H9 (cell line): ENCODE data around the gene ATXN10. TPM values are rescaled to one million over a fixed set of nuclear protein-coding genes. Genes with fewer than 3 reads are reported as not detected.
A peak's percentile ranks its signal among the peaks of the same experiment; 100 is the strongest.

Source experiments
- DNase-seq: peaks from one replicate; pipeline ENCODE4 v3.0.0-alpha.2; 2017
- H2AFZ ChIP-seq: one replicate; pipeline ENCODE4 v1.6.1; 2013; ENCODE audit warnings: mild to moderate bottlenecking, low read length, control low read depth, moderate library complexity
- H2AK5ac ChIP-seq: 2 replicates; pipeline ENCODE4 v1.6.1; 2013; ENCODE audit warnings: low read length, control low read depth, mixed read lengths; ENCODE audit not compliant: insufficient read length
- H2BK120ac ChIP-seq: one replicate; pipeline ENCODE4 v1.6.1; 2013; ENCODE audit warnings: low read depth, mild to moderate bottlenecking, low read length, control low read depth, inconsistent platforms; ENCODE audit not compliant: poor library complexity, severe bottlenecking
- H2BK12ac ChIP-seq: 2 replicates; pipeline ENCODE4 v1.6.1; 2013; ENCODE audit warnings: low read length, control low read depth, mixed read lengths, low read depth; ENCODE audit not compliant: insufficient read length
- H2BK15ac ChIP-seq: 2 replicates; pipeline ENCODE4 v1.6.1; 2013; ENCODE audit warnings: low read depth, low read length, control low read depth
- H2BK20ac ChIP-seq: one replicate; pipeline ENCODE4 v1.6.1; 2013; ENCODE audit warnings: low read depth, mild to moderate bottlenecking, low read length, control low read depth, inconsistent platforms; ENCODE audit not compliant: poor library complexity, severe bottlenecking
- H2BK5ac ChIP-seq: 2 replicates; pipeline ENCODE4 v1.6.1; 2013; ENCODE audit warnings: low read length, control low read depth, mixed read lengths; ENCODE audit not compliant: insufficient read length
- H3K14ac ChIP-seq: 2 replicates; pipeline ENCODE4 v1.6.1; 2013; ENCODE audit warnings: low read length, control low read depth; ENCODE audit not compliant: insufficient read depth
- H3K18ac ChIP-seq: 2 replicates; pipeline ENCODE4 v1.6.1; 2013; ENCODE audit warnings: low read depth, mild to moderate bottlenecking, mixed read lengths, low read length, control low read depth; ENCODE audit not compliant: insufficient read length
- H3K23ac ChIP-seq: 2 replicates; pipeline ENCODE4 v1.6.1; 2013; ENCODE audit warnings: low read length, control low read depth, mixed read lengths, low read depth; ENCODE audit not compliant: insufficient read length
- H3K23me2 ChIP-seq: 2 replicates; pipeline ENCODE4 v1.6.1; 2013; ENCODE audit warnings: low read depth, mild to moderate bottlenecking, mixed read lengths, low read length, control low read depth; ENCODE audit not compliant: insufficient read length, poor library complexity, severe bottlenecking
- H3K27ac ChIP-seq: 2 replicates; pipeline ENCODE4 v1.5.1; 2013; ENCODE audit warnings: low read length, control low read depth, mixed read lengths, low read depth; ENCODE audit not compliant: insufficient read length
- H3K27me3 ChIP-seq: 2 replicates; pipeline ENCODE4 v1.6.1; 2013; ENCODE audit warnings: low read length, control low read depth, inconsistent platforms; ENCODE audit not compliant: insufficient read depth
- H3K4ac ChIP-seq: 2 replicates; pipeline ENCODE4 v1.6.1; 2013; ENCODE audit warnings: low read depth, mild to moderate bottlenecking, control low read depth, inconsistent platforms, low read length, moderate library complexity
- H3K4me1 ChIP-seq: 2 replicates; pipeline ENCODE4 v1.6.1; 2013; ENCODE audit warnings: low read length, control low read depth, inconsistent platforms; ENCODE audit not compliant: insufficient read depth
- H3K4me2 ChIP-seq: 2 replicates; pipeline ENCODE4 v1.6.1; 2013; ENCODE audit warnings: low read length, control low read depth, mixed read lengths; ENCODE audit not compliant: insufficient read length, insufficient read depth
- H3K56ac ChIP-seq: 2 replicates; pipeline ENCODE4 v1.6.1; 2013; ENCODE audit warnings: low read depth, mild to moderate bottlenecking, mixed read lengths, low read length, control low read depth; ENCODE audit not compliant: insufficient read length
- H3K79me1 ChIP-seq: 2 replicates; pipeline ENCODE4 v1.6.1; 2013; ENCODE audit warnings: low read depth, mild to moderate bottlenecking, moderate library complexity, low read length, control low read depth, inconsistent platforms; ENCODE audit not compliant: insufficient read depth, poor library complexity, severe bottlenecking
- H3K79me2 ChIP-seq: 2 replicates; pipeline ENCODE4 v1.6.1; 2013; ENCODE audit warnings: low read length, control low read depth, inconsistent platforms; ENCODE audit not compliant: insufficient read depth
- H3K9ac ChIP-seq: 2 replicates; pipeline ENCODE4 v1.6.1; 2013; ENCODE audit warnings: low read length, control low read depth, mixed read lengths; ENCODE audit not compliant: insufficient read length; ENCODE audit errors: extremely low read depth
- H3K9me3 ChIP-seq: one replicate; pipeline ENCODE4 v1.6.1; 2013; ENCODE audit warnings: low read depth, low read length, inconsistent platforms; ENCODE audit not compliant: control insufficient read depth
- H3T11ph ChIP-seq: one replicate; pipeline ENCODE4 v1.6.1; 2013; ENCODE audit warnings: mild to moderate bottlenecking, low read length, control low read depth, inconsistent platforms
- H4K20me1 ChIP-seq: one replicate; pipeline ENCODE4 v1.6.1; 2013; ENCODE audit not compliant: control insufficient read depth, insufficient read length, insufficient read depth
- H4K5ac ChIP-seq: 2 replicates; pipeline ENCODE4 v1.6.1; 2013; ENCODE audit warnings: low read depth, mild to moderate bottlenecking, mixed read lengths, low read length, control low read depth; ENCODE audit not compliant: insufficient read length
- H4K8ac ChIP-seq: replicated peaks from 2 replicates; pipeline ENCODE4 v1.6.1; 2013; ENCODE audit warnings: low read length, control low read depth, mixed read lengths, low read depth; ENCODE audit not compliant: insufficient read length
- H4K91ac ChIP-seq: 2 replicates; pipeline ENCODE4 v1.6.1; 2013; ENCODE audit warnings: low read depth, mild to moderate bottlenecking, moderate library complexity, mixed read lengths, low read length, control low read depth; ENCODE audit not compliant: insufficient read length
- H3K27ac Mint-ChIP-seq, 3 experiments: 2 replicates in 2 of 3; 3 replicates in 1 of 3; pipeline ENCODE4 v1.8.0; 2020 to 2021; ENCODE audit warnings: mixed read lengths in 3 of 3, mild to moderate bottlenecking in 1 of 3, moderate library complexity in 1 of 3
- H3K27me3 Mint-ChIP-seq: 2 replicates; pipeline ENCODE4 v1.8.0; 2021; ENCODE audit warnings: low read depth, mild to moderate bottlenecking, moderate library complexity, mixed read lengths
- H3K36me3 Mint-ChIP-seq, 3 experiments: 2 replicates in 2 of 3; 3 replicates in 1 of 3; pipeline ENCODE4 v1.8.0; 2020 to 2021; ENCODE audit warnings: low read depth in 3 of 3, mixed read lengths in 3 of 3; ENCODE audit not compliant: insufficient read depth in 1 of 3
- H3K4me1 Mint-ChIP-seq, 2 experiments: 2 replicates each; pipeline ENCODE4 v1.8.0; 2020; ENCODE audit warnings: mixed read lengths in 2 of 2
- H3K4me3 Mint-ChIP-seq, 2 experiments: 2 replicates in 1 of 2; 3 replicates in 1 of 2; pipeline ENCODE4 v1.8.0; 2020 to 2021; ENCODE audit warnings: mild to moderate bottlenecking in 2 of 2, mixed read lengths in 2 of 2, moderate library complexity in 1 of 2
- H3K9me3 Mint-ChIP-seq, 2 experiments: 2 replicates in 1 of 2; 3 replicates in 1 of 2; pipeline ENCODE4 v1.8.0; 2020; ENCODE audit warnings: mild to moderate bottlenecking in 2 of 2, mixed read lengths in 2 of 2, moderate library complexity in 1 of 2
- CTCF ChIP-seq: fragments of 200-600 bp; sonication (generic); conservative IDR thresholded peaks from 3 replicates; pipeline ENCODE4 v1.8.0; 2021; ENCODE audit warnings: antibody characterized with exemption, mild to moderate bottlenecking
- WGBS: extraction: QIAGEN DNeasy Blood & Tissue Kit; methylation state at CpG from one replicate; pipeline ENCODE4 v1.1.7; 2013; ENCODE audit warnings: missing lambda C conversion rate, low lambda C conversion rate, mixed read lengths; ENCODE audit not compliant: insufficient read length; ENCODE audit errors: extremely low coverage; 5-methylcytosine and 5-hydroxymethylcytosine counted together
- total RNA-seq: library from RNA; stranded (reverse); gene quantifications from 2 replicates; pipeline ENCODE4 v1.2.1, GENCODE V29; 2021

The ATXN10 gene
- total RNA-seq, 1 experiment from 2014 or later = 210 TPM

GRCh38 chr22:45866126-45866645 is 194.6 kb downstream of the ATXN10 start:
- H3K23ac ChIP-seq = no peak overlapping the region
- H3K9me3 ChIP-seq = no peaks in the 10 kb centered on the region
- no peaks in the 10 kb centered on the region for H3K4me1 ChIP-seq
- no peak overlapping the region for H3K56ac ChIP-seq
- no peak overlapping the region for H3K18ac ChIP-seq
- no peak overlapping the region for H3T11ph ChIP-seq
- DNase-seq = peak; percentile 33
- H3K4ac ChIP-seq = no peak overlapping the region
- H4K91ac ChIP-seq = no peak overlapping the region
- H3K27ac ChIP-seq = no peak overlapping the region
- H2BK15ac ChIP-seq = no peak overlapping the region
- no peak overlapping the region for H2BK12ac ChIP-seq
- no peak overlapping the region for H2BK120ac ChIP-seq
- no peak overlapping the region for H4K8ac ChIP-seq
- WGBS = no CpG with 5 or more reads among the region's 37 CpGs
- no peak overlapping the region for H2AK5ac ChIP-seq
- Mint-ChIP-seq H3K4me3 (peak overlapping the region; percentile 29 to 60; a peak in 4 of 5 replicates), H3K27ac (no peak overlapping the region), H3K9me3 (no peaks in the 10 kb centered on the region; a peak in 1 of 5 replicates), H3K4me1 (peaks cover 15 to 26% of the 10 kb centered on the region in 2 experiments), H3K36me3 (no peaks in the 10 kb centered on the region), H3K27me3 (peaks cover 91% of the 10 kb centered on the region)
- no peak overlapping the region for H2AFZ ChIP-seq
- no peak overlapping the region for H4K5ac ChIP-seq
- no peaks in the 10 kb centered on the region for H3K23me2 ChIP-seq
- TF ChIP-seq CTCF = no peak
- peaks cover 40% of the 10 kb centered on the region; the same call in 1 of the 2 replicates for H3K27me3 ChIP-seq
- H4K20me1 ChIP-seq = no peaks in the 10 kb centered on the region
- no peak overlapping the region for H3K14ac ChIP-seq
- peak overlapping the region; percentile 50 for H3K4me2 ChIP-seq
- H3K79me2 ChIP-seq = no peaks in the 10 kb centered on the region
- no peak overlapping the region for H2BK5ac ChIP-seq
- no peak overlapping the region for H2BK20ac ChIP-seq
- no peak overlapping the region for H3K9ac ChIP-seq
- H3K79me1 ChIP-seq = no peaks in the 10 kb centered on the region
